ENCODE measurements around the gene IPO11.
"Not testable (repeated sequence)": the region's sequence is repeated elsewhere in the genome, so short reads cannot be mapped to it uniquely, and the experiment has no call there.

Gene IPO11

GRCh38 chr5:62607615-62608014, 195.1 kb downstream of the IPO11 start:
- no peak for DNase-seq

GRCh38 chr5:62608529-62609511, 196.3 kb downstream of the IPO11 start:
- DNase-seq = no peak

- no peak for DNase-seq
Measured at GRCh38 chr5:62614355-62614754, 201.8 kb downstream of the IPO11 start.

GRCh38 chr5:62616615-62617277, 204.2 kb downstream of the IPO11 start:
- no peak for DNase-seq

- DNase-seq = no peak
Measured at GRCh38 chr5:62617943-62618342, 205.4 kb downstream of the IPO11 start.

GRCh38 chr5:62620761-62621160, 208.2 kb downstream of the IPO11 start:
- no peak for DNase-seq

- no peak for DNase-seq
Measured at GRCh38 chr5:62621280-62621679, 208.7 kb downstream of the IPO11 start.

- no peak for DNase-seq
Measured at GRCh38 chr5:62623271-62623670, 210.7 kb downstream of the IPO11 start.

GRCh38 chr5:62624436-62624835, 211.9 kb downstream of the IPO11 start:
- DNase-seq = not testable (repeated sequence)

GRCh38 chr5:62626534-62626933, 214.0 kb downstream of the IPO11 start:
- DNase-seq = no peak

GRCh38 chr5:62627121-62627520, 214.6 kb downstream of the IPO11 start:
- DNase-seq = no peak

GRCh38 chr5:62627901-62628300, 215.3 kb downstream of the IPO11 start:
- no peak for DNase-seq

- no peak for DNase-seq
Measured at GRCh38 chr5:62631909-62632580, 219.5 kb downstream of the IPO11 start.

GRCh38 chr5:62633243-62633642, 220.7 kb downstream of the IPO11 start:
- no peak for DNase-seq

- DNase-seq = no peak
Measured at GRCh38 chr5:62640446-62640845, 227.9 kb downstream of the IPO11 start.

- no peak for DNase-seq
Measured at GRCh38 chr5:62642468-62642867, 229.9 kb downstream of the IPO11 start.

GRCh38 chr5:62643556-62644451, 231.2 kb downstream of the IPO11 start:
- no peak for DNase-seq

- DNase-seq = no peak
Measured at GRCh38 chr5:62645223-62645622, 232.7 kb downstream of the IPO11 start.

- DNase-seq = no peak
Measured at GRCh38 chr5:62647241-62647640, 234.7 kb downstream of the IPO11 start.

- DNase-seq = no peak
Measured at GRCh38 chr5:62649025-62649424, 236.5 kb downstream of the IPO11 start.

- no peak for DNase-seq
Measured at GRCh38 chr5:62649476-62650113, 237.0 kb downstream of the IPO11 start.

- DNase-seq = no peak
Measured at GRCh38 chr5:62650197-62650596, 237.6 kb downstream of the IPO11 start.

Data from NCI-H510A (cell line).